ENCODE results near the gene MVD.

- TF ChIP-seq, protein P1, sequence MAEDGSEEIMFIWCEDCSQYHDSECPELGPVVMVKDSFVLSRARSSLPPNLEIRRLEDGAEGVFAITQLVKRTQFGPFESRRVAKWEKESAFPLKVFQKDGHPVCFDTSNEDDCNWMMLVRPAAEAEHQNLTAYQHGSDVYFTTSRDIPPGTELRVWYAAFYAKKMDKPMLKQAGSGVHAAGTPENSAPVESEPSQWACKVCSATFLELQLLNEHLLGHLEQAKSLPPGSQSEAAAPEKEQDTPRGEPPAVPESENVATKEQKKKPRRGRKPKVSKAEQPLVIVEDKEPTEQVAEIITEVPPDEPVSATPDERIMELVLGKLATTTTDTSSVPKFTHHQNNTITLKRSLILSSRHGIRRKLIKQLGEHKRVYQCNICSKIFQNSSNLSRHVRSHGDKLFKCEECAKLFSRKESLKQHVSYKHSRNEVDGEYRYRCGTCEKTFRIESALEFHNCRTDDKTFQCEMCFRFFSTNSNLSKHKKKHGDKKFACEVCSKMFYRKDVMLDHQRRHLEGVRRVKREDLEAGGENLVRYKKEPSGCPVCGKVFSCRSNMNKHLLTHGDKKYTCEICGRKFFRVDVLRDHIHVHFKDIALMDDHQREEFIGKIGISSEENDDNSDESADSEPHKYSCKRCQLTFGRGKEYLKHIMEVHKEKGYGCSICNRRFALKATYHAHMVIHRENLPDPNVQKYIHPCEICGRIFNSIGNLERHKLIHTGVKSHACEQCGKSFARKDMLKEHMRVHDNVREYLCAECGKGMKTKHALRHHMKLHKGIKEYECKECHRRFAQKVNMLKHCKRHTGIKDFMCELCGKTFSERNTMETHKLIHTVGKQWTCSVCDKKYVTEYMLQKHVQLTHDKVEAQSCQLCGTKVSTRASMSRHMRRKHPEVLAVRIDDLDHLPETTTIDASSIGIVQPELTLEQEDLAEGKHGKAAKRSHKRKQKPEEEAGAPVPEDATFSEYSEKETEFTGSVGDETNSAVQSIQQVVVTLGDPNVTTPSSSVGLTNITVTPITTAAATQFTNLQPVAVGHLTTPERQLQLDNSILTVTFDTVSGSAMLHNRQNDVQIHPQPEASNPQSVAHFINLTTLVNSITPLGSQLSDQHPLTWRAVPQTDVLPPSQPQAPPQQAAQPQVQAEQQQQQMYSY (CRISPR knock-in tag; IDR thresholded peaks at IDR 0.05): no peak
- TF ChIP-seq, protein P2, sequence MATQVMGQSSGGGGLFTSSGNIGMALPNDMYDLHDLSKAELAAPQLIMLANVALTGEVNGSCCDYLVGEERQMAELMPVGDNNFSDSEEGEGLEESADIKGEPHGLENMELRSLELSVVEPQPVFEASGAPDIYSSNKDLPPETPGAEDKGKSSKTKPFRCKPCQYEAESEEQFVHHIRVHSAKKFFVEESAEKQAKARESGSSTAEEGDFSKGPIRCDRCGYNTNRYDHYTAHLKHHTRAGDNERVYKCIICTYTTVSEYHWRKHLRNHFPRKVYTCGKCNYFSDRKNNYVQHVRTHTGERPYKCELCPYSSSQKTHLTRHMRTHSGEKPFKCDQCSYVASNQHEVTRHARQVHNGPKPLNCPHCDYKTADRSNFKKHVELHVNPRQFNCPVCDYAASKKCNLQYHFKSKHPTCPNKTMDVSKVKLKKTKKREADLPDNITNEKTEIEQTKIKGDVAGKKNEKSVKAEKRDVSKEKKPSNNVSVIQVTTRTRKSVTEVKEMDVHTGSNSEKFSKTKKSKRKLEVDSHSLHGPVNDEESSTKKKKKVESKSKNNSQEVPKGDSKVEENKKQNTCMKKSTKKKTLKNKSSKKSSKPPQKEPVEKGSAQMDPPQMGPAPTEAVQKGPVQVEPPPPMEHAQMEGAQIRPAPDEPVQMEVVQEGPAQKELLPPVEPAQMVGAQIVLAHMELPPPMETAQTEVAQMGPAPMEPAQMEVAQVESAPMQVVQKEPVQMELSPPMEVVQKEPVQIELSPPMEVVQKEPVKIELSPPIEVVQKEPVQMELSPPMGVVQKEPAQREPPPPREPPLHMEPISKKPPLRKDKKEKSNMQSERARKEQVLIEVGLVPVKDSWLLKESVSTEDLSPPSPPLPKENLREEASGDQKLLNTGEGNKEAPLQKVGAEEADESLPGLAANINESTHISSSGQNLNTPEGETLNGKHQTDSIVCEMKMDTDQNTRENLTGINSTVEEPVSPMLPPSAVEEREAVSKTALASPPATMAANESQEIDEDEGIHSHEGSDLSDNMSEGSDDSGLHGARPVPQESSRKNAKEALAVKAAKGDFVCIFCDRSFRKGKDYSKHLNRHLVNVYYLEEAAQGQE (IDR thresholded peaks at IDR 0.05; ENCODE audit: low read depth, low read length): no peak
- TF ChIP-seq STAT1 (conservative IDR thresholded peaks at IDR 0.05): no peak
- TF ChIP-seq POLR2A (IDR thresholded peaks at IDR 0.05; ENCODE audit: low read depth, low read length): no peak
- TF ChIP-seq EZH2 (IDR thresholded peaks at IDR 0.05; ENCODE audit: borderline replicate concordance, control insufficient read depth, low read depth, low read length): no peak
- no peak for TF ChIP-seq NFYB (IDR thresholded peaks at IDR 0.05; ENCODE audit: insufficient read depth, low read depth, low read length)
Observed at GRCh38 chr16:88697116-88697830, 34.4 kb upstream of the MVD start.

Data from GM12878 (cell line).